ENCODE results near the gene SYNE1.

GRCh38 chr6:152571943-152572337 is 65.2 kb downstream of the SYNE1 start:
- TF ChIP-seq MXI1 (IDR thresholded peaks at IDR 0.05; ENCODE audit: low read depth, low read length) (no peak), JUND (IDR thresholded peaks at IDR 0.05; ENCODE audit: low read depth, low read length) (no peak), CTCF (IDR thresholded peaks at IDR 0.05 in 2 of 3, conservative IDR thresholded peaks at IDR 0.05 in 1 of 3; ENCODE audit: control insufficient read depth in 2 of 3, extremely low read depth in 1 of 3, insufficient read depth in 1 of 3, low read depth in 3 of 3, low read length in 3 of 3) (no peak), ATF3 (IDR thresholded peaks at IDR 0.05; ENCODE audit: borderline replicate concordance, extremely low read depth, low read depth, low read length) (no peak), PBX3 (IDR thresholded peaks at IDR 0.05; ENCODE audit: insufficient replicate concordance, low read depth, low read length) (no peak), CEBPB (IDR thresholded peaks at IDR 0.05; ENCODE audit: borderline replicate concordance in 1 of 2, low read depth in 2 of 2, low read length in 2 of 2) (no peak), ZSCAN29 (IDR thresholded peaks at IDR 0.05) (no peak), SIN3A (IDR thresholded peaks at IDR 0.05; ENCODE audit: low read depth, low read length) (no peak), CHD1 (IDR thresholded peaks at IDR 0.05; ENCODE audit: low read depth, low read length) (no peak), RAD21 (IDR thresholded peaks at IDR 0.05; ENCODE audit: insufficient read depth, low read depth, low read length) (no peak), HDAC2 (IDR thresholded peaks at IDR 0.05) (no peak), EP300 (IDR thresholded peaks at IDR 0.05; ENCODE audit: borderline replicate concordance in 1 of 2, control insufficient read depth in 1 of 2, low read depth in 2 of 2, low read length in 2 of 2) (no peak), FOXM1 (IDR thresholded peaks at IDR 0.05; ENCODE audit: low read depth, low read length) (no peak), EGR1 (IDR thresholded peaks at IDR 0.05; ENCODE audit: borderline replicate concordance in 1 of 2, low read depth in 2 of 2, low read length in 2 of 2) (no peak)
